ENCODE measurements around the gene IL1R2. TPM values are rescaled to one million over a fixed set of nuclear protein-coding genes. Genes with fewer than 3 reads are reported as not detected.

IL1R2 gene
- total and polyA plus RNA-seq, 4 donors, result 0.97 to 38.3 (median 6.3) TPM

- Histone ChIP-seq H3K27ac (ENCODE audit: low read depth in 1 of 2, low read length in 2 of 2) (no peak overlapping the region), H3K4me3 (ENCODE audit: low read length in 2 of 2) (no peak overlapping the region), H3K9me3 (ENCODE audit: control insufficient read depth, low read length) (no peaks in the 10 kb centered on the region), H3K27me3 (ENCODE audit: control insufficient read depth in 1 of 2, insufficient read depth in 2 of 2, low read length in 1 of 2) (no peaks in the 10 kb centered on the region), H3K36me3 (ENCODE audit: control insufficient read depth in 1 of 2, insufficient read depth in 2 of 2, low read length in 1 of 2) (no peaks in the 10 kb centered on the region), H3K4me1 (ENCODE audit: control insufficient read depth in 1 of 2, insufficient read depth in 2 of 2, low read length in 2 of 2) (peaks cover 0 to 2% of the 10 kb centered on the region in 2 donors)
- WGBS, 2 donors, result 87 to 90% methylated on average over 6 of the region's 6 CpGs
- intact Hi-C loops (cut with DNase I), result loop anchor here in 1 of 2 donors (10.0 kb wide), 1 partner anchor 329 kb away; the partner anchor contains the start of gene IL18R1
- no peak for ATAC-seq (ENCODE audit: low FRiP score)
- DNase-seq, result no peak
Measured at GRCh38 chr2:102025583-102026267, 34.0 kb downstream of the IL1R2 start.

DNA sequence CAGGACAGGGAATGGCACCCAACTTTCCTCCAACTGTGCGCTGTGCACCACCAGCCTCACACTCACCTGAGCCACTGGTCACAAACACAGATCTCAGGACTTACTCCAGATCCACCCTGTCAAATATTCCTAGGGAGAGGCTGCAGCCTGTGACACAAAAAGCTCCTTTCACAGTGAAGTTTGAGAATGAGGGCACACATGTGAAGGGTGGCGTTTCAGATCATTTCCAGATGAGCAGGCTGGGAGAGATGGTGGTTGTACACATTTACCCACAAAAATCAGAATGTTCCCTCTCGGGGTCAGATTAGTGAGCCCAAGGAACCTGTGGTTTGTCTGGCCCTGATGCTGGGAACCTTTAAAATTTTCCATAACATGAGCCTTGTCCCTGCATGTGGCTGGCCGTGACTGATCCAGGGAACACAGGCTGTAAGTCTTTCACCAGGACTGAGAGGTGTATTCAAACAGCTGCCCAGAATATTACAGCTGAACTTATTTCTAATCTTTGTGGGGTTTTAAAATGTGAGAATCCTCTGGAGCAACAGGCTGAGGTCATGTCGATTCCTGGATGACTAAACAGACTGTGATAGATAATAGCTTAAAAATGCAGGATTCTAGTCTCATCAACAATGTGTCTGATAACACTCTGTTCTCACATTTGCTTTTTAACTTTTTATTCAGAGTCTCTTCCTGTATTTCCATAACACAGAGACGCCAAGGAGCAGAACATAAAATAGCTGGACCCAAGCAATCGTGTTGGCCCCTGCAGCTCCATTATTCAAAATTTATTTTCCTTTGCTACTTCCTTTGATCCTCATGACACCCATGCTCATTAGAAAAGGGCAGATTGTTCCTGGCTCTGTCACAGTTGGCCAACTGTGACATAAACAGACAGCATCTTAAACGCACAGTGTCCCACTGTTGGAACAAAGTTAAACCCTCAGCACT lies 35.5 kb downstream of the IL1R2 start:
- peak; percentile 71 for ATAC-seq (ENCODE audit: low FRiP score)
- H3K27ac ChIP-seq (ENCODE audit: low read depth in 1 of 2, low read length in 2 of 2), result no peak overlapping the region
- no peaks in the 10 kb centered on the region for H3K36me3 ChIP-seq (ENCODE audit: control insufficient read depth in 1 of 2, insufficient read depth in 2 of 2, low read length in 1 of 2)
- intact Hi-C loops (cut with DNase I), result loop anchor here in 1 of 2 donors (10.0 kb wide), 1 partner anchor 327 kb away; the partner anchor contains the start of gene IL18R1
- no peak overlapping the region for H3K4me3 ChIP-seq (ENCODE audit: low read length in 2 of 2)
- no peaks in the 10 kb centered on the region for H3K9me3 ChIP-seq (ENCODE audit: control insufficient read depth, low read length)
- WGBS, 2 donors, result 58 to 65% methylated on average over 8 of the region's 8 CpGs
- DNase-seq, result no peak
- no peaks in the 10 kb centered on the region for H3K27me3 ChIP-seq (ENCODE audit: control insufficient read depth in 1 of 2, insufficient read depth in 2 of 2, low read length in 1 of 2)
- H3K4me1 ChIP-seq (ENCODE audit: control insufficient read depth in 1 of 2, insufficient read depth in 2 of 2, low read length in 2 of 2), result peaks cover 0 to 2% of the 10 kb centered on the region in 2 donors

DNA sequence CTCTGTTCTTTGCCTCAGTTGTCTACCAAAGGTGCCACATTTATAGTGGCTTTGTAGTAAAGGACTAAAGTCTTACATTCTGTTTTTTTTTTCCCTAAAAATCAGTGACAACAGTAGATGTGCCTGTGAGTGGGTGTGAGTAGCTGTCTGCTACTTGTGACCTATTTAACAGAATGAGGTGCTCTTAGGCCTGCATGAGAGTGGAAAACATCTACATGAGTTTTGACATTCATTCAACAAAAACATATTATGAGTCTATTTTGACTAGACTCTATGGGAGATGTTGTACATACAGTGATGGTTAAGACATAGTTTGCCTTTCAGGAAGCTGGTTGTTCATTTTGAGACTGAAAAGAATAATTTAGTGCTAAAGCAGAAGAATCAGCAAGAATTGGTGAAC lies 36.7 kb downstream of the IL1R2 start:
- no peaks in the 10 kb centered on the region for H3K36me3 ChIP-seq (ENCODE audit: control insufficient read depth in 1 of 2, insufficient read depth in 2 of 2, low read length in 1 of 2)
- no peak overlapping the region for H3K4me3 ChIP-seq (ENCODE audit: low read length in 2 of 2)
- ATAC-seq (ENCODE audit: low FRiP score), result no peak
- no peaks in the 10 kb centered on the region for H3K27me3 ChIP-seq (ENCODE audit: control insufficient read depth in 1 of 2, insufficient read depth in 2 of 2, low read length in 1 of 2)
- peaks cover 0 to 2% of the 10 kb centered on the region in 2 donors for H3K4me1 ChIP-seq (ENCODE audit: control insufficient read depth in 1 of 2, insufficient read depth in 2 of 2, low read length in 2 of 2)
- H3K27ac ChIP-seq (ENCODE audit: low read depth in 1 of 2, low read length in 2 of 2), result no peak overlapping the region
- no peaks in the 10 kb centered on the region for H3K9me3 ChIP-seq (ENCODE audit: control insufficient read depth, low read length)
- intact Hi-C loops (cut with DNase I), result loop anchor here in 1 of 2 donors (10.0 kb wide), 1 partner anchor 326 kb away; the partner anchor contains the start of gene IL18R1
- no peak for DNase-seq

- no peak overlapping the region for H3K27ac ChIP-seq (ENCODE audit: low read depth in 1 of 2, low read length in 2 of 2)
- intact Hi-C loops (cut with DNase I), result loop anchor here in 1 of 2 donors (10.0 kb wide), 1 partner anchor 325 kb away; the partner anchor contains the start of gene IL18R1
- WGBS, 2 donors, result 72 to 98% methylated on average over 2 of the region's 2 CpGs
- no peak overlapping the region for H3K4me3 ChIP-seq (ENCODE audit: low read length in 2 of 2)
- peaks cover 0 to 2% of the 10 kb centered on the region in 2 donors for H3K4me1 ChIP-seq (ENCODE audit: control insufficient read depth in 1 of 2, insufficient read depth in 2 of 2, low read length in 2 of 2)
- no peaks in the 10 kb centered on the region for H3K9me3 ChIP-seq (ENCODE audit: control insufficient read depth, low read length)
- ATAC-seq (ENCODE audit: low FRiP score) (no peak), DNase-seq (no peak)
- no peaks in the 10 kb centered on the region for H3K36me3 ChIP-seq (ENCODE audit: control insufficient read depth in 1 of 2, insufficient read depth in 2 of 2, low read length in 1 of 2)
- H3K27me3 ChIP-seq (ENCODE audit: control insufficient read depth in 1 of 2, insufficient read depth in 2 of 2, low read length in 1 of 2), result no peaks in the 10 kb centered on the region
Measured at GRCh38 chr2:102029405-102029804, 37.6 kb downstream of the IL1R2 start.

- Histone ChIP-seq H3K27ac (ENCODE audit: low read depth in 1 of 2, low read length in 2 of 2) (no peak overlapping the region), H3K4me3 (ENCODE audit: low read length in 2 of 2) (no peak overlapping the region), H3K27me3 (ENCODE audit: control insufficient read depth in 1 of 2, insufficient read depth in 2 of 2, low read length in 1 of 2) (no peaks in the 10 kb centered on the region), H3K9me3 (ENCODE audit: control insufficient read depth, low read length) (no peaks in the 10 kb centered on the region), H3K4me1 (ENCODE audit: control insufficient read depth in 1 of 2, insufficient read depth in 2 of 2, low read length in 2 of 2) (peaks cover 0 to 2% of the 10 kb centered on the region in 2 donors), H3K36me3 (ENCODE audit: control insufficient read depth in 1 of 2, insufficient read depth in 2 of 2, low read length in 1 of 2) (no peaks in the 10 kb centered on the region)
- ATAC-seq (ENCODE audit: low FRiP score) (no peak), DNase-seq (no peak)
- intact Hi-C loops (cut with DNase I), result loop anchor here (5.0 to 10.0 kb wide), 2 partner anchors 112 to 325 kb away; partner anchors contain the start of genes IL18R1 (in 1 of the 2) and IL1R1 (in 1 of the 2)
Measured at GRCh38 chr2:102029952-102030351, 38.2 kb downstream of the IL1R2 start.

DNA sequence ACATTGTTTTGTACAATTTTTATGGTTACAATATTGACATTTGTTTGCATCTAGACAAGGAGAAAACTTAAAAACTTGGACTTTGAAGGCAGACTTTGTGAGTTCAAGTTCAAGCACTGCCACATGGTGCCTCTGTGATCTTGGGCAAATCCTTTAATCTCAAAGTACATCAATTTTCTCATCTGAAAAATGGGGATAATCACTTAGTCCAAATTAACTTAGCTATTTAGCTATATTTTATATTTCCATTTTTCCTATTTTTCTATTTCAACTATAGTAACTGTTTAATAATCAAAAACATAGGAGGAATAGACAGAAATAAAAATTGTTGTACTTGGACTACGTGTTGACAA lies 38.7 kb downstream of the IL1R2 start:
- WGBS, 2 donors, result 88 to 93% methylated on average over 1 of the region's 1 CpG
- H3K27ac ChIP-seq (ENCODE audit: low read depth in 1 of 2, low read length in 2 of 2), result no peak overlapping the region

GRCh38 chr2:102030855-102031527 lies 39.2 kb downstream of the IL1R2 start:
- peaks cover 0 to 2% of the 10 kb centered on the region in 2 donors for H3K4me1 ChIP-seq (ENCODE audit: control insufficient read depth in 1 of 2, insufficient read depth in 2 of 2, low read length in 2 of 2)
- H3K27ac ChIP-seq (ENCODE audit: low read depth in 1 of 2, low read length in 2 of 2), result no peak overlapping the region
- no peak for ATAC-seq (ENCODE audit: low FRiP score)
- no peak for DNase-seq
- H3K36me3 ChIP-seq (ENCODE audit: control insufficient read depth in 1 of 2, insufficient read depth in 2 of 2, low read length in 1 of 2), result no peaks in the 10 kb centered on the region
- no peaks in the 10 kb centered on the region for H3K27me3 ChIP-seq (ENCODE audit: control insufficient read depth in 1 of 2, insufficient read depth in 2 of 2, low read length in 1 of 2)
- 94% methylated on average over 15 of the region's 15 CpGs for WGBS, 2 donors
- intact Hi-C loops (cut with DNase I), result loop anchor here in 1 of 2 donors (5.0 kb wide), 1 partner anchor 111 kb away; the partner anchor contains the start of gene IL1R1
- no peaks in the 10 kb centered on the region for H3K9me3 ChIP-seq (ENCODE audit: control insufficient read depth, low read length)
- H3K4me3 ChIP-seq (ENCODE audit: low read length in 2 of 2), result no peak overlapping the region

More for the DNA sequence above, 38.7 kb downstream of the IL1R2 start:
- ATAC-seq (ENCODE audit: low FRiP score), result no peak
- no peaks in the 10 kb centered on the region for H3K36me3 ChIP-seq (ENCODE audit: control insufficient read depth in 1 of 2, insufficient read depth in 2 of 2, low read length in 1 of 2)
- no peak overlapping the region for H3K4me3 ChIP-seq (ENCODE audit: low read length in 2 of 2)
- H3K9me3 ChIP-seq (ENCODE audit: control insufficient read depth, low read length), result no peaks in the 10 kb centered on the region
- H3K27me3 ChIP-seq (ENCODE audit: control insufficient read depth in 1 of 2, insufficient read depth in 2 of 2, low read length in 1 of 2), result no peaks in the 10 kb centered on the region
- no peak for DNase-seq
- intact Hi-C loops (cut with DNase I), result loop anchor here in 1 of 2 donors (5.0 kb wide), 1 partner anchor 112 kb away; the partner anchor contains the start of gene IL1R1
- peaks cover 0 to 2% of the 10 kb centered on the region in 2 donors for H3K4me1 ChIP-seq (ENCODE audit: control insufficient read depth in 1 of 2, insufficient read depth in 2 of 2, low read length in 2 of 2)

- Histone ChIP-seq H3K4me1 (ENCODE audit: control insufficient read depth in 1 of 2, insufficient read depth in 2 of 2, low read length in 2 of 2) (peaks cover 4 to 10% of the 10 kb centered on the region in 2 donors), H3K9me3 (ENCODE audit: control insufficient read depth, low read length) (no peaks in the 10 kb centered on the region), H3K27ac (ENCODE audit: low read depth in 1 of 2, low read length in 2 of 2) (no peak overlapping the region), H3K27me3 (ENCODE audit: control insufficient read depth in 1 of 2, insufficient read depth in 2 of 2, low read length in 1 of 2) (no peaks in the 10 kb centered on the region), H3K4me3 (ENCODE audit: low read length in 2 of 2) (no peak overlapping the region), H3K36me3 (ENCODE audit: control insufficient read depth in 1 of 2, insufficient read depth in 2 of 2, low read length in 1 of 2) (no peaks in the 10 kb centered on the region)
- intact Hi-C loops (cut with DNase I), result loop anchor here in 1 of 2 donors (5.0 kb wide), 1 partner anchor 110 kb away; the partner anchor contains the start of gene IL1R1
- DNase-seq (no peak), ATAC-seq (ENCODE audit: low FRiP score) (no peak)
- 57 to 70% methylated on average over 2 of the region's 2 CpGs for WGBS, 2 donors
Measured at GRCh38 chr2:102032368-102033030, 40.7 kb downstream of the IL1R2 start.
